A549 (cell line): ENCODE measurements around the gene SH3RF1. TPM values are rescaled to one million over a fixed set of nuclear protein-coding genes. Genes with fewer than 3 reads are reported as not detected.

Experiments used
- ATAC-seq, 2 experiments: fragments of 200-7000 bp in 1 of 2; fragments of >200 bp in 1 of 2; cut with Nextera tagmentation in 1 of 2; cut with Tn5 transposase in 1 of 2; 3 replicates each; pipeline versions ENCODE4 v1.8.0 to v1.9.1; 2018 to 2020; ENCODE audit warnings: mild to moderate bottlenecking in 1 of 2, moderate library complexity in 1 of 2
- CTCF ChIA-PET: fragments of 300-600 bp; sonication (Branson Sonifier 250); formaldehyde crosslinking; extraction: SDS; loops from one replicate; lab custom pipeline; 2021; ENCODE audit warnings: antibody characterized with exemption, inconsistent platforms; lab: Yijun Ruan, JAX
- POLR2A ChIA-PET: fragments of 350-600 bp; formaldehyde crosslinking; extraction: SDS; loops from one replicate; lab custom pipeline; 2021; ENCODE audit warnings: antibody characterized with exemption, inconsistent platforms; lab: Yijun Ruan, JAX
- DNase-seq, 2 experiments: peaks; one replicate each; pipeline versions ENCODE4 v3.0.0 to v3.0.0-alpha.2; 2011 to 2016; ENCODE audit warnings: low read depth in 1 of 2, low spot score in 1 of 2
- FAIRE-seq: peaks from 2 replicates; lab custom pipeline; 2011; peaks lifted over from hg19 to GRCh38; lab: Jason Lieb, UNC
- H3K27ac ChIP-seq, 2 experiments: fragments of >200 bp; sonication (Bioruptor Twin); formaldehyde crosslinking; 3 replicates each; pipeline ENCODE4 v1.5.1; 2016 to 2017
- H3K4me1 ChIP-seq: fragments of >200 bp; sonication (Bioruptor Twin); formaldehyde crosslinking; 3 replicates; pipeline ENCODE4 v1.6.1; 2016
- H3K4me2 ChIP-seq: fragments of >200 bp; sonication (Bioruptor Twin); formaldehyde crosslinking; 3 replicates; pipeline ENCODE4 v1.6.1; 2016
- H3K4me3 ChIP-seq: fragments of >200 bp; sonication (Bioruptor Twin); formaldehyde crosslinking; 3 replicates; pipeline ENCODE4 v1.5.1; 2016
- H3K9me3 ChIP-seq: fragments of >200 bp; sonication (Bioruptor Twin); formaldehyde crosslinking; 3 replicates; pipeline ENCODE4 v1.6.1; 2016
- BCL3 ChIP-seq: fragments of >200 bp; sonication (Bioruptor Twin); formaldehyde crosslinking; IDR thresholded peaks from 3 replicates; pipeline ENCODE4 v1.6.1; 2016
- BHLHE40 ChIP-seq: IDR thresholded peaks from 2 replicates; pipeline ENCODE4 v1.6.1; 2012; ENCODE audit warnings: low read depth, low read length, inconsistent platforms
- CBX8 ChIP-seq: fragments of 200-600 bp; sonication (generic); IDR thresholded peaks from 2 replicates; pipeline ENCODE4 v1.6.1; 2016
- ELK1 ChIP-seq: fragments of 150-350 bp; IDR thresholded peaks from 2 replicates; pipeline ENCODE4 v1.6.1; 2014; ENCODE audit warnings: low read depth, mild to moderate bottlenecking, low read length
- ESRRA ChIP-seq: fragments of 150-350 bp; IDR thresholded peaks from 2 replicates; pipeline ENCODE4 v1.6.1; 2014; ENCODE audit warnings: mild to moderate bottlenecking, low read length, borderline replicate concordance
- FOSL2 ChIP-seq, 2 experiments: fragments of 450-650 bp in 1 of 2; fragments of >200 bp in 1 of 2; sonication (Bioruptor Twin) in 1 of 2; formaldehyde crosslinking; IDR thresholded peaks; 2 replicates each; pipeline versions ENCODE4 v1.5.0 to v1.6.1; 2016 to 2020; ENCODE audit warnings: mild to moderate bottlenecking in 1 of 2, moderate library complexity in 1 of 2
- HDAC2 ChIP-seq: fragments of 200-600 bp; sonication (generic); IDR thresholded peaks from 2 replicates; pipeline ENCODE4 v1.6.1; 2016
- HOXA7 ChIP-seq: fragments of 250-450 bp; sonication (Bioruptor Pico); IDR thresholded peaks from 2 replicates; pipeline ENCODE4 v1.5.0; 2020; ENCODE audit warnings: mild to moderate bottlenecking, moderate library complexity
- JUNB ChIP-seq: fragments of >200 bp; sonication (Bioruptor Twin); formaldehyde crosslinking; IDR thresholded peaks from 2 replicates; pipeline ENCODE4 v1.6.1; 2016
- MYC ChIP-seq: IDR thresholded peaks from 2 replicates; pipeline ENCODE4 v1.6.1; 2012; ENCODE audit warnings: mild to moderate bottlenecking, inconsistent platforms, low read length, improper control_type of control experiment, borderline replicate concordance
- NFE2L2 ChIP-seq: fragments of 150-350 bp; conservative IDR thresholded peaks from 2 replicates; pipeline ENCODE4 v1.6.1; 2014; ENCODE audit warnings: low read length
- POLR2A ChIP-seq: IDR thresholded peaks from 2 replicates; pipeline ENCODE4 v1.6.1; 2012; ENCODE audit warnings: mild to moderate bottlenecking, low read length
- RARB ChIP-seq: fragments of 250-450 bp; sonication (Bioruptor Pico); IDR thresholded peaks from 2 replicates; pipeline ENCODE4 v1.8.0; 2021; ENCODE audit warnings: mild to moderate bottlenecking, moderate library complexity
- WGBS: methylation state at CpG from one replicate; pipeline ENCODE4 v1.1.6; 2017; ENCODE audit errors: missing lambda C conversion rate; 5-methylcytosine and 5-hydroxymethylcytosine counted together
- polyA plus RNA-seq, 4 experiments: library from polyadenylated mRNA; depleted of rRNA in 3 of 4; stranded (reverse); fragments of >200 nt; fragmentation: RNase III in 1 of 4; extraction: RNeasy Plus Mini Kit Qiagen cat#74134 plus additional on column Dnase treatment in 1 of 4; gene quantifications; 2 replicates in 3 of 4; 3 replicates in 1 of 4; pipeline ENCODE4 v1.2.3, GENCODE V29; 2011 to 2017

Gene SH3RF1
- polyA plus RNA-seq, 2 of the 4 experiments (the other 2 are of a cell fraction): 8.0 to 15.1 TPM

GRCh38 chr4:169236873-169237626 is 33.7 kb downstream of the SH3RF1 start:
- no peak for TF ChIP-seq BCL3
- no peak overlapping the region for H3K4me2 ChIP-seq
- H3K4me1 ChIP-seq: peaks cover 36% of the 10 kb centered on the region
- H3K9me3 ChIP-seq: no peaks in the 10 kb centered on the region
- H3K4me3 ChIP-seq: no peak overlapping the region
- FAIRE-seq (no peak), DNase-seq (no peak), ATAC-seq (no peak)
- ChIA-PET CTCF (interaction anchor here (1.6 kb wide), 1 partner anchor 10 kb away, joined by 4 read pairs; no protein-coding TSS in a partner anchor), POLR2A (no interaction called here)
- H3K27ac ChIP-seq: no peak overlapping the region
- WGBS: 75% methylated on average over 6 of the region's 6 CpGs

GRCh38 chr4:169236078-169236477 is 34.7 kb downstream of the SH3RF1 start:
- ChIA-PET CTCF (no interaction called here), POLR2A (no interaction called here)
- ATAC-seq: no peak
- Histone ChIP-seq H3K4me1 (peaks cover 36% of the 10 kb centered on the region), H3K4me2 (no peak overlapping the region), H3K4me3 (no peak overlapping the region)
- TF ChIP-seq NFE2L2 (no peak), ESRRA (no peak), RARB (CRISPR knock-in tag) (no peak), CBX8 (no peak)
- TF ChIP-seq, all 56 proteins: peak for 0
- H3K27ac ChIP-seq: no peak overlapping the region
- 90% methylated on average over 6 of the region's 6 CpGs for WGBS
- DNase-seq: no peak
- FAIRE-seq: no peak
- no peaks in the 10 kb centered on the region for H3K9me3 ChIP-seq

- ATAC-seq (no peak), DNase-seq (no peak), FAIRE-seq (no peak)
- WGBS: 75% methylated on average over 7 of the region's 7 CpGs
- Histone ChIP-seq H3K27ac (0 out of 6 replicates have a peak overlapping the region, but pooled peaks of 1 of the 2 experiments have one; percentile 51), H3K4me2 (no peak overlapping the region), H3K9me3 (no peaks in the 10 kb centered on the region), H3K4me1 (peaks cover 39% of the 10 kb centered on the region), H3K4me3 (no peak overlapping the region)
- ChIA-PET POLR2A (no interaction called here), CTCF (no interaction called here)
- TF ChIP-seq HOXA7 (CRISPR knock-in tag): no peak
Observed at GRCh38 chr4:169234137-169234855, 36.5 kb downstream of the SH3RF1 start.

DNA sequence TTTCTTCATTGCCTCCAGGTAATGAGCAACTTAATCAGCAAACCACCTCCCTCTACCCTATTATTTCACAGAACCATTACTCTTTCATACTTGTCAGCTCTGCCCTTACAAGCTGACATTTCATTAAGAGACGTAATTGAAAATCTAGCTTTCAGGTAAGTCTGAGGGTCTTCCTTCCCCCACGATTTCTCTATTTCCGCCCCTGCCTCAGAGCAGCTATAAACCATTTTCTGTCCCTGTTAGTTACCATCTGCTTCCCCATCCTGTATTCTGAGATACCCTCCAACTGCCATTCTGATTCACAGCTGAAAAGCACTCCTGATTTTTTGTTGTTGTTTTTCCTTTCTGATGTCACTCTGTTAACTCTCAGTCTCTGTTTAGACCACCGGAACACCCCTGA is 37.1 kb downstream of the SH3RF1 start:
- Histone ChIP-seq H3K9me3 (no peaks in the 10 kb centered on the region), H3K27ac (0 out of 6 replicates have a peak overlapping the region, but pooled peaks of 1 of the 2 experiments have one; percentile 51), H3K4me2 (no peak overlapping the region), H3K4me3 (no peak overlapping the region), H3K4me1 (peaks cover 39% of the 10 kb centered on the region)
- WGBS: 99% methylated on average over 4 of the region's 4 CpGs
- TF ChIP-seq MYC: no peak
- TF ChIP-seq BHLHE40: no peak
- TF ChIP-seq HDAC2: no peak
- no peak for TF ChIP-seq ELK1
- TF ChIP-seq POLR2A: no peak
- no peak for TF ChIP-seq RARB (CRISPR knock-in tag)
- TF ChIP-seq JUNB: no peak
- TF ChIP-seq FOSL2 (IDR thresholded peaks at IDR 0.05): no peak
- TF ChIP-seq FOSL2 (CRISPR knock-in tag; IDR thresholded peaks at IDR 0.05): no peak
- ATAC-seq (no peak), FAIRE-seq (no peak), DNase-seq (no peak)
- ChIA-PET CTCF (no interaction called here), POLR2A (no interaction called here)
